Type B pancreatic cell (in vitro differentiated cells): ENCODE results near the gene CACNG5. TPM values are rescaled to one million over a fixed set of nuclear protein-coding genes. Genes with fewer than 3 reads are reported as not detected.

Source experiments
- DNase-seq: peaks from one replicate; pipeline ENCODE4 v3.0.0; 2021; ENCODE audit warnings: mixed read lengths; ENCODE audit not compliant: unreplicated experiment; ENCODE audit errors: extremely low spot score
- H3K27ac Mint-ChIP-seq: 2 replicates; pipeline ENCODE4 v1.8.0; 2021; ENCODE audit warnings: mild to moderate bottlenecking, mixed read lengths
- H3K27me3 Mint-ChIP-seq: 2 replicates; pipeline ENCODE4 v1.8.0; 2021; ENCODE audit warnings: mixed read lengths
- H3K36me3 Mint-ChIP-seq: 2 replicates; pipeline ENCODE4 v1.8.0; 2021; ENCODE audit warnings: mixed read lengths
- H3K4me1 Mint-ChIP-seq: one replicate; pipeline ENCODE4 v1.8.0; 2021; ENCODE audit warnings: mixed read lengths; ENCODE audit not compliant: unreplicated experiment
- H3K4me3 Mint-ChIP-seq: 2 replicates; pipeline ENCODE4 v1.8.0; 2021; ENCODE audit warnings: mild to moderate bottlenecking, mixed read lengths
- H3K9me3 Mint-ChIP-seq: 2 replicates; pipeline ENCODE4 v1.8.0; 2021; ENCODE audit warnings: mixed read lengths
- long read RNA-seq: library from polyadenylated mRNA; unstranded; transcript quantifications from one replicate; pipeline ENCODE4 v2.0.0, GENCODE V29; 2020
- total RNA-seq: library from RNA; stranded (reverse); gene quantifications from 2 replicates; pipeline ENCODE4 v1.2.1, GENCODE V29; 2021; ENCODE audit warnings: low replicate concordance
- TF ChIP-seq, protein P1 (sequence below): fragments of 200-600 bp; sonication (generic); conservative IDR thresholded peaks from 2 replicates; pipeline ENCODE4 v1.5.0; 2021; ENCODE audit warnings: antibody characterized with exemption, mild to moderate bottlenecking

CACNG5 gene, protein sequence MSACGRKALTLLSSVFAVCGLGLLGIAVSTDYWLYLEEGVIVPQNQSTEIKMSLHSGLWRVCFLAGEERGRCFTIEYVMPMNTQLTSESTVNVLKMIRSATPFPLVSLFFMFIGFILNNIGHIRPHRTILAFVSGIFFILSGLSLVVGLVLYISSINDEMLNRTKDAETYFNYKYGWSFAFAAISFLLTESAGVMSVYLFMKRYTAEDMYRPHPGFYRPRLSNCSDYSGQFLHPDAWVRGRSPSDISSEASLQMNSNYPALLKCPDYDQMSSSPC
- 0.68 TPM in 1 of 2 replicates, not detected in the other for total RNA-seq
- long read RNA-seq, result 0 reads

DNA sequence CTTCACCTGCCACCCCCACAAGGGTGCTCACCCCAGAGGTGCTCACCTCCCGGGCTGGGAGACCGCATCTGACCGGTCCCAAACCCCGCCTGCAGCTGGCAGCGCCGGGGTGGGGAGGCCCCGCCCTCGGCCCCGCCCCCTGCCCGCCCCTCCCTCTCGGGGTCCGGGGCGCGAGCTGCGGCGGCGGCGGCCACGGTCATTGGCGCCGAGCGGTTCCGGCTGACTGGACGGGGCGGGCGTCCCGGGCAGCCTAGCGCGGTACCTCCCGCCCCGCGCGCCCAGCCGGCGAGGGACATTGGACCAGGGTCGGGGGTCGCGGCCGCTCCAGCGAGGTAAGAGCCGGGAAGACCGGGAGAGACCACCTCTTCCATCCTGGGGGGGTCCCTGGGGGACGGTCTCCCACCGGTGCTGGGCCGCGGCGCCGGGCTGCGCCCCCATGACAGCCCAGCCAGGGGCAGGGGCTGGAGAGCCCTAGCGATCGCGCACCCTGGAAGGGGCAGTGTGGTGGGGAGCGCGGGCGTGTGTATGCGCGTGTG is at the start of gene CACNG5:
Gene CACNG5, plus strand, starts transcription at position 199 of the 536 bp plus-strand sequence. CDS start 42,216 bp downstream, outside the sequence.
- no peak for DNase-seq
- Mint-ChIP-seq H3K27ac (no peak within 1 kb of the TSS), H3K27me3 (peaks cover 72% of the 10 kb centered on the region), H3K4me3 (peak within 1 kb of the TSS; percentile 41), H3K9me3 (no peaks in the 10 kb centered on the region), H3K4me1 (no peaks in the 10 kb centered on the region), H3K36me3 (no peaks in the 10 kb centered on the region)
- TF ChIP-seq, protein P1, sequence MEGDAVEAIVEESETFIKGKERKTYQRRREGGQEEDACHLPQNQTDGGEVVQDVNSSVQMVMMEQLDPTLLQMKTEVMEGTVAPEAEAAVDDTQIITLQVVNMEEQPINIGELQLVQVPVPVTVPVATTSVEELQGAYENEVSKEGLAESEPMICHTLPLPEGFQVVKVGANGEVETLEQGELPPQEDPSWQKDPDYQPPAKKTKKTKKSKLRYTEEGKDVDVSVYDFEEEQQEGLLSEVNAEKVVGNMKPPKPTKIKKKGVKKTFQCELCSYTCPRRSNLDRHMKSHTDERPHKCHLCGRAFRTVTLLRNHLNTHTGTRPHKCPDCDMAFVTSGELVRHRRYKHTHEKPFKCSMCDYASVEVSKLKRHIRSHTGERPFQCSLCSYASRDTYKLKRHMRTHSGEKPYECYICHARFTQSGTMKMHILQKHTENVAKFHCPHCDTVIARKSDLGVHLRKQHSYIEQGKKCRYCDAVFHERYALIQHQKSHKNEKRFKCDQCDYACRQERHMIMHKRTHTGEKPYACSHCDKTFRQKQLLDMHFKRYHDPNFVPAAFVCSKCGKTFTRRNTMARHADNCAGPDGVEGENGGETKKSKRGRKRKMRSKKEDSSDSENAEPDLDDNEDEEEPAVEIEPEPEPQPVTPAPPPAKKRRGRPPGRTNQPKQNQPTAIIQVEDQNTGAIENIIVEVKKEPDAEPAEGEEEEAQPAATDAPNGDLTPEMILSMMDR, result no peak

DNA sequence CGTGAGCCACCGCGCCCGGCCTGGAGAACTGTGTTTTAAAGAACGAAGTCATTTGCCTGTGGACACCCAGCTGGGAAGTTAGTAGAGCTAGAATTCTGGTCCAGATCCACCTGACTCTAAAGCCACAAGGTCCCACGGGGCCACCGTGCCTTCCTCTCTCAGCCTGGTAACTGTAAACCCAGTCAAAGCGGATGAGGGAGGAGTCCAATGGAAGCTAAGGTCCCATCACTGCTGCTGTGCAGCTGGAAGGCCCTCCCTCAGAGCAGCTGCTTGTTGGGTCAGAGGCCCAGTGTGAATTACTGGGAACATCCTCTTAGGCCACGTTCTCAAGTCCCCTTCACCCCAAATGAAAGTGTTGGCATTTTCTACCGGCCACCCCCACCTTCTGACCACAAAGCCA is 48.8 kb upstream of the CACNG5 start:
- no peak overlapping the region for H3K4me3 Mint-ChIP-seq
- no peaks in the 10 kb centered on the region for H3K9me3 Mint-ChIP-seq
- no peaks in the 10 kb centered on the region for H3K36me3 Mint-ChIP-seq
- no peak for DNase-seq
- H3K27me3 Mint-ChIP-seq, result no peaks in the 10 kb centered on the region
- TF ChIP-seq, protein P1, result no peak
- no peak overlapping the region for H3K27ac Mint-ChIP-seq
- H3K4me1 Mint-ChIP-seq, result peaks cover 5% of the 10 kb centered on the region

DNA sequence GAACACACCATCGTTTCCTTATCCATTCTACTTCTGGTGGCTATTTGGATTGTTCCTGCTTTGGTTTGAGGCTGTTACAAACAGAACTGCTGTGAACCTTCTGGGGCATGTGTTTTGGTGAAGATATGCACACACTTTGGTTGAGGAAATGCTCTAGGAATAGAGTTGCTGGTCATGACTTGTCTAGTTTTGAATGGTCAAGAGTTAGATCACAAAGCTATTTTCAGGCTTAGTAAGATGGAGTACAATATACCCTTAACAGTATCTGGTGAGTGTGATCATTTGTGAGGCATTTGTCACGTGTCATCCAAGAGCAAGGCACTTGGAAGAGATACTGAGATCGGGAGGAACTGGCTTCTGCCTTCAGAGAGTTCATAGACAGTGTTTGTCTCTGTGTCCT is 47.0 kb upstream of the CACNG5 start:
- DNase-seq, result no peak
- no peaks in the 10 kb centered on the region for H3K27me3 Mint-ChIP-seq

DNA sequence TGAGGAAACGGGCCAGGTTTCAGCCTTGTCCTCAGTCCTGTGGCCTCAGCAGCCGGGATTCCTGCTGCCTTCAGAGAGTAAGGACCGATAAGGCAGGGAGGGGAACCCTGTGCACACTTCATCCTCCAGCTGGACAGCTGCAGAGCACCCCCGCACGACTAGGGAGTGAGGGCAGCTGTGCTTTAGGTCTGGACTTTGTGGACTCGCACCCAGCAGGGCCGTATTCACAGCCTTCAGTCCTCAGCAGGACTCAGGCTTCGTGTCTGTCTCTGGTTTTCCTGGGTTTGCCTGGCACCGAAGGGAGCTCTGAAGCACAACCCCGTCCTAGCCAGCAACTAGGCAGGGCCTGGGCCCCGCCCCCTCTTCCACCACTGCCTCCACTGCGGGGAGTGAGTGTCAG is 45.8 kb upstream of the CACNG5 start:
- H3K27ac Mint-ChIP-seq, result no peak overlapping the region
- H3K9me3 Mint-ChIP-seq, result no peaks in the 10 kb centered on the region
- TF ChIP-seq, protein P1, result no peak
- H3K27me3 Mint-ChIP-seq, result no peaks in the 10 kb centered on the region
- H3K4me3 Mint-ChIP-seq, result no peak overlapping the region
- H3K4me1 Mint-ChIP-seq, result peaks cover 11% of the 10 kb centered on the region
- DNase-seq, result no peak
- H3K36me3 Mint-ChIP-seq, result no peaks in the 10 kb centered on the region

More for the DNA sequence above, 47.0 kb upstream of the CACNG5 start:
- no peak overlapping the region for H3K4me3 Mint-ChIP-seq
- H3K9me3 Mint-ChIP-seq, result no peaks in the 10 kb centered on the region
- no peaks in the 10 kb centered on the region for H3K36me3 Mint-ChIP-seq
- TF ChIP-seq, protein P1, result no peak
- no peak overlapping the region for H3K27ac Mint-ChIP-seq
- peaks cover 11% of the 10 kb centered on the region for H3K4me1 Mint-ChIP-seq

DNA sequence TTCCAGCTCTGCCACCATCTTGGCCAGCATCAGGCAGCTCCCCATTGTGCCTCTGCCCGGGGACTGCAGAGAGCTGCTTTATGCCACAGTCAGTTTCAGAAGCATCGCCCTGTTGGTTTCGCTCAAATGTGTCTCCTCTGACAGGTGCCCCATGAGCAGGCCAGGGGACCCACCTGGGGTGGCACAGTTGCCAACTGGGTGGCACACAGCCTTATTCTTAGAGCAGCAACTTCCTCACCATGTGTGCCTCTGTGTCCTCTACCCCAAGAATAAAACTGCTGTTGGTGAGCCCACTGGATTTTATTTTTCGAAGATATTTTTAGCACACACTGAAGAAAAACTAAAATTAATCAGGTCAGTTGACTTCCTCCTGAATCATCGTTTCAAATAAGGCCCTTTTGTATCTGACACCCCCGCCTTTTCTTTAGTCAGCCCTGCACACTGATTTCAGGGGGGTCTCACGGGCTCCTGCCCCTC is 44.9 kb upstream of the CACNG5 start:
- DNase-seq, result no peak
- H3K36me3 Mint-ChIP-seq, result no peaks in the 10 kb centered on the region
- H3K27ac Mint-ChIP-seq, result no peak overlapping the region

More for the DNA sequence above, 44.9 kb upstream of the CACNG5 start:
- no peaks in the 10 kb centered on the region for H3K9me3 Mint-ChIP-seq
- no peaks in the 10 kb centered on the region for H3K27me3 Mint-ChIP-seq
- TF ChIP-seq, protein P1, result no peak
- no peak overlapping the region for H3K4me3 Mint-ChIP-seq
- peaks cover 11% of the 10 kb centered on the region for H3K4me1 Mint-ChIP-seq
